ENCODE data around the gene COG5.

DNA sequence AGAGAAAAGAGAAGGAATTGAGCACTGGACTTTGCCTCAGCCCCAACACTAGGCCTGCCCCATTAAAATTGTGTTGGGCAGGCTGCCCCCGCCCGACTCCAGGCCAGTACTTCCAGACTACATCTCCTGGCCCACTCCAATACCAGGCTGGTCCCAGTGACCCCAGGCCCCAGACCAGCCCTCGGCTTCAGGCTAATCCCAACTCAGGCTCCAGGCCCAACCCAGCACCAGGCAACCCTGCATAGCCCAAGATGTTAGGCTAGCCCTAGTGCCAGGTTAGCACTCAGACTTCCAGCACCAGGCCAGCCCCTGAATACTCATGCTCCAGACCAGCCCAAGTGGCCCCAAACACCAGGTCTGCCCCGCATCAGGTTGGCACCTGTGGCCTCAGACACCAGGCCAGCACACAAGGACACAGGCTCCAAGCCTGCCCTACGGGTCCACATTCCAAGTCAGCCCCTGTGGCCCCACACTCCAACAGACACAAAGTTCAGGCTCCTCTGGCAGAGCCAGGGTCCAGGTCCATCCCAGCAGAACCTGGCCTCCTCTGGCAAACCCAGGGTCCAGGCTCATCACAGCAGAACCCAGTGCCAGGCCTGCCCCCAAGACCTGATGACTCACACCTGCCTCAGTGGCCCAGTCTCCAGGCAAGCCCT, 20.3 kb downstream of the COG5 start:
- TF ChIP-seq, protein P1, sequence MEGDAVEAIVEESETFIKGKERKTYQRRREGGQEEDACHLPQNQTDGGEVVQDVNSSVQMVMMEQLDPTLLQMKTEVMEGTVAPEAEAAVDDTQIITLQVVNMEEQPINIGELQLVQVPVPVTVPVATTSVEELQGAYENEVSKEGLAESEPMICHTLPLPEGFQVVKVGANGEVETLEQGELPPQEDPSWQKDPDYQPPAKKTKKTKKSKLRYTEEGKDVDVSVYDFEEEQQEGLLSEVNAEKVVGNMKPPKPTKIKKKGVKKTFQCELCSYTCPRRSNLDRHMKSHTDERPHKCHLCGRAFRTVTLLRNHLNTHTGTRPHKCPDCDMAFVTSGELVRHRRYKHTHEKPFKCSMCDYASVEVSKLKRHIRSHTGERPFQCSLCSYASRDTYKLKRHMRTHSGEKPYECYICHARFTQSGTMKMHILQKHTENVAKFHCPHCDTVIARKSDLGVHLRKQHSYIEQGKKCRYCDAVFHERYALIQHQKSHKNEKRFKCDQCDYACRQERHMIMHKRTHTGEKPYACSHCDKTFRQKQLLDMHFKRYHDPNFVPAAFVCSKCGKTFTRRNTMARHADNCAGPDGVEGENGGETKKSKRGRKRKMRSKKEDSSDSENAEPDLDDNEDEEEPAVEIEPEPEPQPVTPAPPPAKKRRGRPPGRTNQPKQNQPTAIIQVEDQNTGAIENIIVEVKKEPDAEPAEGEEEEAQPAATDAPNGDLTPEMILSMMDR (IDR thresholded peaks at IDR 0.05; ENCODE audit: low read depth, low read length, missing input control): no peak
- no peak for TF ChIP-seq FOXA1 (IDR thresholded peaks at IDR 0.05)
- TF ChIP-seq EGR1 (IDR thresholded peaks at IDR 0.05; ENCODE audit: low read depth in 2 of 2): no peak
- no peak for TF ChIP-seq RAD21 (IDR thresholded peaks at IDR 0.05)
